Measurements from ENCODE around the gene TLX1.

The TLX1 gene

DNA sequence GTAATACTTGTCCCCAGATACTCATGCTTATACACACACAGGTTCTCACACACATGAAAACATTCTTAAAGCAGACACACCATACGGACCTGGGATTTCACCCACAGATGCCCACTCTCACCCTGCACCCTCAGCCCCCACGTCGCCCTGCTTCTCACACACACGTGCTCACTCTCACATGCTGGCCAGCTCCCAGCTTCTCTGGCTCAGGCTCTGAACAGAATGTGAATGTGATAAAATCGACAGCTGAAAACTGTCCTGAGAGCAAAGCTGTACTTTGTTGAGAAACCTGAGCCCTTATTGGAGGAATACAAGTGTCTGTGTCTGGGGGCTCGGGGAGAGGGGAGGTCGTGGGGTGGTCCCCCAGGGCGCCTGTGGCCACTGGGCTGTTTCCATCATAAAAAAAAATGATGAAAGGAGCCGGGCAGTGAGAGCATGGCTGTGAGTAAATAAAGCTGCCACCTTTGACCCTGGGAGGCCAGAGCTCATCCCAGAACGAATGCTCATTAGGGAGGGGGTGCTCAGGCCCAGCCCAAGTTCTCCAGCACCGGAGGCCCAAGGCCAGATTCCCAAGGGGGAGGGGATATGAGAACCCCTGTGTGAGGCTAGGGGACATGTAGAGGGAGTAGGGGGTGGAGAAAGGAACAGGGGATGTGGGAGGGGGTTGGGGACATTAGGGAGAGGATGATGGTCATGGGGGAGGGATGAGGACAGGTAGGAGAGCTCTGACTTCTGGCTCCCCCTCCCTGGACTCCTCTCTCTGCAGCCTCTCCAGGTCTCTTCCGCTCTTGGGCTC is 18.1 kb upstream of the TLX1 start:
- no peak for DNase-seq

DNA sequence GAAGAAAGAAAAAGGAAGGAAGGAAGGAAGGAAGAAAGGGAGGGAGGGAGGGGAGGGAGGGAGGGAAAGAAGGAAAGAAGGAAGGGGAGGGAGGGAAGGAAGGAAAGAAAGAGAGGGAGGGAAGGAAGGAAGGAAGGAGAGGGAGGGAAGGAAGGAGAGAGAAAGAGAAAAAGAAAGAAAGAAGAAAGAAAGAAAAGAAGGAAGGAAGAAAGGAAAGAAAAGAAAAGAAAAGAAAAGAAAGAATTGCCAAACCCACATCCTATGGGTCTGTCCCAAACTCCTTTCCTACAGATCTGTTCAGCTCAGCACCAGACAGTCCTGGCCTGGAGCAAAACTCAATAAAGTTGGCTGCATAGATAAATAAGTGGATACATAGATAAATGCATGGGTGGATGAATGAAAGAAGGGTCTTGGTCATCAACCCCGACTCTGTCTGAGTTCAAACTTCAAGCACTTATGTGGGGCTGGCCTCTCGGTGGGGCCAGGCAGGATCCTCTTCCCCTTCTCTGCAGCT is 17.2 kb upstream of the TLX1 start:
- DNase-seq, result no peak

DNA sequence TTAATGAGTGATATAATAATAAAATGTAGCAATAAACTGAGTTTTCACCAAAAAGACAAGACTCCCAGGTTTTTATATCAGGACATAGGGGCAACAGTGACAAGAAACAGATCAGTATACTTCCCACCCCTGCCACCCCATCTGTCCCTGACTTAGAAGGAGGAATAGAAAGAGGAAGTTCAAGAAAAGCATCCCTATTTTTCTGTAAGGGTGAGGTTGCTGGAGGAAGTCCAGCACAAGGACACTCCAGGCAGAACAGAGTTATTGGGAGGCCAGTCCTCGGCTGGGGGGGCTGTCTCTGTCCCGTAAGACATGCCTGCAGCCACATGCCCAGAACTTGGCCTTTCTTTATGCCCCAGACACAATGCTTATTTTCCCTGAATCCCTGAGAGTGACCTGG is 16.5 kb upstream of the TLX1 start:
- DNase-seq, result no peak

DNA sequence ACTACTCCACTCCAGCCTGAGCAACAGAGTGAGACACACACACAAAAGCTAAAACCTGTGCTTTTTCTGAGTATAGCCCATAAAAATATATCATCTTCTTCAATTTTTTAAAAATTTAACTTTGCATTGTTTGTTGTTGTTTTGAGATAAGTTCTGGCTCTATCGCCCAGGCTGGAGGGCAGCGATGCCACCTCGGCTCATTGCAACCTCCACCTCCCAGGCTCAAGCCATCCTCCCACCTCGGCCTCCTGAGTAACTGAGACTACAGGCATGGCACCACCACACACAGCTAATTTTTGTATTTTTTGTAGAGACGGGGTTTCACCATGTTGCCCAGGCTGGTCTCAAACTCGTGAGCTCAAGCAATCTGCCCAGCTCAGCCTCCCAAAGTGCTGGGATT is 14.3 kb upstream of the TLX1 start:
- DNase-seq, result no peak

DNA sequence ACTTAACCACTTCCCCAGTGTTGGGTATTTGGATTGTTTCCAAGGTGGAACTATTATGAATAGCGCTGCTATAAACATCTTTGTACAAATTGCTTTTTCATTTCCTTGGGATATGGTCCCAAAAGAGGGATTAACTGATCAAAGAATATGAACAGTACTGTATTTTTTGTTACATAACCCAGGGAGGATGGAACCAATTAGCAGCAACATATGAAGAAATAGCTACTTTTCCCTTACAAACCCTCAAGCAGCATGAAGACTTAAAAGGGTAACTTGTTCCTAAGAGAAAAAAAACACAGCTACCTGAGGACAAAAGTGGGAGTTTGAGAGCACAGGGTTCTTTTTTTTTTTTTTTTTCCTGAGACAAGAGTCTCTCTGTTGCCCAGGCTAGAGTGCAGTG is 13.1 kb upstream of the TLX1 start:
- DNase-seq, result no peak

DNA sequence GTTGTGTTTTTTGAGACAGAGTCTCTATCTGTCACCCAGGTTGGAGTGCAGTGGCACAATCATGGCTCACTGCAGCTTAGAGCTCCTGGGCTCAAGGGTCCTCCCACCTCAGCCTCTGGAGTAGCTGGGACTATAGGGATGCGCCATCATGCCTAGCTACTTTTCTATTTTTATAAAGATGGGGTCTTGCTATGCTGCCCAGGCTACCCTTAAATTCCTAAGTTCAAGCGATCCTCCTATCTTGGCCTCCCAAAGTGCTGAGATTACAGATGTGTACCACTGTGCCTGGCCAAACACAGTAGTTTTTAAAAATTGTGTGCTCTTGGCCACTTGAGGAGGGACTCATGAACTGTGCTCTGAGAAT is 10.6 kb upstream of the TLX1 start:
- no peak for DNase-seq

DNA sequence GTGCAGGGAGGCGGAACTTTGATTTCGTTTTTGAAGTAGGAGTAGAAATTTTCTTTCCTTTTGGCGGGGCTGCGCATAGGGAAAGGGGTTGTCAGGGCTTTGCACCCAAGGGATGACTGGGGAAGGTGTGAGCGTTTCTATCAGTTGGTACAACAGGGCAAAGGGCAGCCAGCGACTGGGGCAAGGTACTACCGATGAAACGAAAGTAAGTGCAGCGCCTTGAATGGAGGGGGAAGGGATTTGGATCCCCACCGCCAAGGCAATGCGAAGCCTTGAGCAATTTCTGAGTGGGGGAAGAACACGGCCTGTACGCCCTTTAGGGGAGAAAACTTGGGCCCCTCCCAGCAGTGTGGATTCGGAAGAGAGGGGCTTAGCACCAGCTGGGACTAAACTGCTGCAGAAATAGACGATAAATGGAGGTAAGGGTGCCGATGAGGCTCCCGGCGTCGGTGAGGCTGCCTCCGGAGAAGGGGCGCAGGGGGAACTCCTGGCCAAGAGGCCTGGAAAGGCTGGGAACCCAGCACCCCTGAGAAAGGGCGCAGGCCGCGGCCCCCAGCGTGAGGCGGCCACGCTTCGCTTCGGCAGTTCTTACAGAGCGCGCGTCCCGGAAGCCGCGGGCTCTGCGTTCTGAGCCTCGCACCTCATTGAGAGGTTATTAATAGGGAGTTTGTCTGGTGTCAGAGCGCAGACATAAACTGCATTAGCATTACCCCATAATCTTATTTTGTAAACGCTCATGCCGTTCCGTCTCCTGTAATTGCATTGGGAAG is 10.0 kb upstream of the TLX1 start:
- DNase-seq, result no peak

DNA sequence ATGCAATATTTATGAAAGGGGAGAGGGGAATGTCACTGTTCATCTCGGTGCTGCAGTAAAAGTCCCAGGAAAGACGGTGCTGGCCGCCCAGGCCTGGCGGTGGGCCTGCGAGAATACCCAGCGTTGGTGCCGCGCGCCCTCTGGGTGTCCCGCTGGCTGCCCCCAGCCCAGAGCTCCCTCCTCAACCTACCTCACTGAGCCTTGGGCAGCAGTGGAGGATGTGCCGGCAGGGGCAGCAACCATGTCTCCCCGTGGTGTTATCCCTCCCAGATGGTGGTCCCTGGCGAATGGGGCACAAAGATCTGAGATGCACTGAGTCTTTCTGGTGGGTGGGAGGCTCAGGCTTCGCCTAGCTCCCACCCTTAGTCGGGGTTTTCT is 9.5 kb upstream of the TLX1 start:
- no peak for DNase-seq

DNA sequence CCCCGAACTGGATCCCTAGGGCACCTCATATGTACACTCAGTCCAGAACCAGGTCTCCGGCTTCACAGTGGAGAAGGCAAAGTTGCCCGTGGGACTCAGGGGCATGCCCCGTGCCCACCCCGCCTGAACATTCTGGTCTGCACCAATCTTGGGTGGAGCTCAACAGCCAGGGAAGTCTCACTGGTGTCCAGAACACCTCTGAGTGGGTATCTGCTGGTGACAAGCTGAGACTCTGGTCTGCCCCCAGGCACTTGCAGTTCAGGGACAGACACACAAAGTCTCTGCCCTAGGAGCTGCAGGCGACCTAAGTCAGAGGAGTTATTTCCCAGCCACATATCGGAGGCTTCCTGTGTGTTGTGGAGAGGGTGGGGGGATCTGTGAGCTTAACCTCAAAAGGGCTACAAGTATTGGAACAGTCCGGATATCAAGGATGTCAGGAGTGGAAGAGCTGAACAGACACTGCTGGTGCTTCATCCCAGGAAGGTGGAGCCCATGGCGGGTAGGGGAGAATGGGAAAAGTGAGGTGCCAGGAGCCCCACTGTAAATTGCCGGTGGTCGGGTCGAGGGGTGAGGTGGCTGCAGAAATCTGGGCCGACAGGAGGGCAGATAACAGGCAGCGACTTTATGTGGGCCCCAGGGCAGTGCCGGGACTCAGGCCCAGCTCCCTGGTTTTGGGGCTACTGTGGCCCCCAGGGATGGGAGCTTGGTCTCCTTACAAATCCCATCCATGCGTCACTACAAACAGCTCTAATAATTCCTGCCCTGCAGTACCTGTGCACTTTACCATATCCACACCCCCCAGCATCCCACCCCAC is 8.6 kb upstream of the TLX1 start:
- DNase-seq, result no peak

DNA sequence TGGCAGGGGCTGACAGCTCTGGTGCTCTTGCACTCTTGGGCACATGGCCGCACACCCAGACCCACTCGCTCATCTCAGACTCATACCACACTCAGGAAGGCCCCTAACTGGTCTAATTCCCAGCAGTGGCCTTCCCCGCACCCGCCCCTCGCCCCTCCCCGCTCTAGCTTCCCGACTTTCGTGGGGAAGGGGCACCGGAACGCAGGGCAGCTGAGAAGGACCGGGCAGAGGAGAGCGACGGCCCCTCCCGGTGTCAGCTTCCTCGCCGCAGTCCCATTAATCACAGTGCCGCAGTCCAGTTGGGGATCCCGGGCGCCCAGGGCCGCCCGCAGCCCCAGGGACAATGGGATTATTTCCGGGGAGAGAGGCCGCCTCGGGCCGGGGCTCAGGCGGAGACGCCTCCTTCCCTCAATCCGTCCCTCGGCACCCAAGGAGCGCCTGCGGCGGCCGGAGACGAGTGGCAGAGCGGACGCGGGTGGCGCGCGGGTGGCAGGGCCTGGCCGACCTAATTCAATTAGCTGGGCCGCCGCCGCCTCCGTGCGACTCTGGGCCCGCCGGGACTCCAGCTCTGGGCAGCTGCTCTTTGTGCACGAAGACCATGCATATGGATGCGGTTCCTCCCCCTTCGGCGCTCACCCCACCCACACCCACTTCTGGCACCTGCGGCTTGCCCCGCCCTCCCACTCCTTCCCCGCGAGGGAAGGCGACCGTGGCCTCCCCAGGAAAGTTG is 7.8 kb upstream of the TLX1 start:
- no peak for DNase-seq

DNA sequence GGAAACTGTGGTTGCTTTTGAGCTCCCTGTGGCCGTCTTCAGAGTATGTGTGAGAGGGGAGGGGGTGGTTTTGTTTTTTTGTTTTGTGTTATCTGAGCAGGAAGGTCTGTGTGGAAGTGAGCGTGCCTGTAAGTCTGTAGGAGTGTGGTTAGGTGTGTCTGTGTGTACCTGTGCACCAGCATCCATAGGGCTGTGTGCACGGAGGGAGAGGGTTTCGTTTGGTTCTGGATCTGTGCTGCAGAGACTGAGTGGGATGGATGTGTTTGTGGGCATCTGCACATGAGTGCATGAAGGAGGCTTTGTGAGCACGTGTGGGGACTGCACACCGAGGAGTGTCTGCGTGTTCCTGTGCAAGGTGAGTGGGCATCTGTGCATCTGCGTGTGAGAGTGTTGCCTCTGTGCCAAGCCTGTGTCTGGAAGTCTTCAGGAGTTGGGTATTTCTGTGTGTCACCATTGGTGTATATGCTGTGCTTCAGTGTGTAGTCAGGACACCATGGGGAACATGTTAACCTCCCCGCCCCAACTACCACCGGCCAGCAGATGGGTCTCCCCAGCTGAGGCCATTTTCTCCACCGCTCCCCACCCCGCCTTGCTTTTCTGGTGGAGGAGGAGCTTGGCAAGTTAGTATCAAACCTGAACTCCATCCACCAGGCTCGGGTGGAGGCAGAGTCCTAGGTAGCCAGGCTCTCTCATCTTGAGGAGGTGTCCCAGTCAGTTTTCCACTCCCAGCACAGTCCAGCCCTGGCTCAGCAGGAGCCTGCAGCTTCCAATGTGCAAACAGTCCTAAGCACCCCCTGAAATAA is 7.1 kb upstream of the TLX1 start:
- no peak for DNase-seq

DNA sequence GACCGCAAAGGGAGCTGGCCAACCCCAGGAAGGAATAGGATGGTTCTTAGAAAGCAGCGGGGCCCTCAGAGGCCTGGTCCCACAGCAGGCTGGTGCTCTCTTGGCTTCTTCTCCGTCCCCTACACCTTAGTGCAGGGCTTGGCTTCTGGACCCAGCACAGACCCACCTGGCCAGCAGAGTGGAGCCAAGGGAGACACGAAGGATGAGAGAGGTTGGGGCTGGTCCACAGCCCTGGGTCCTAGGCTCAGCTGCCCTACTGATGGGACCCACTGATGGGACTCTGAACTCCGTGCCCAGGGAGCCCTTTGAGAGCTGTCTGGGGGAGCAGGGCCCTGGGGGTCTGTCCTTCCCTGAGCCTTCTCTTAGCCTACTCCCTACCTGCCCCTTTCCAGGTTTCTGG is 6.2 kb upstream of the TLX1 start:
- no peak for DNase-seq

DNA sequence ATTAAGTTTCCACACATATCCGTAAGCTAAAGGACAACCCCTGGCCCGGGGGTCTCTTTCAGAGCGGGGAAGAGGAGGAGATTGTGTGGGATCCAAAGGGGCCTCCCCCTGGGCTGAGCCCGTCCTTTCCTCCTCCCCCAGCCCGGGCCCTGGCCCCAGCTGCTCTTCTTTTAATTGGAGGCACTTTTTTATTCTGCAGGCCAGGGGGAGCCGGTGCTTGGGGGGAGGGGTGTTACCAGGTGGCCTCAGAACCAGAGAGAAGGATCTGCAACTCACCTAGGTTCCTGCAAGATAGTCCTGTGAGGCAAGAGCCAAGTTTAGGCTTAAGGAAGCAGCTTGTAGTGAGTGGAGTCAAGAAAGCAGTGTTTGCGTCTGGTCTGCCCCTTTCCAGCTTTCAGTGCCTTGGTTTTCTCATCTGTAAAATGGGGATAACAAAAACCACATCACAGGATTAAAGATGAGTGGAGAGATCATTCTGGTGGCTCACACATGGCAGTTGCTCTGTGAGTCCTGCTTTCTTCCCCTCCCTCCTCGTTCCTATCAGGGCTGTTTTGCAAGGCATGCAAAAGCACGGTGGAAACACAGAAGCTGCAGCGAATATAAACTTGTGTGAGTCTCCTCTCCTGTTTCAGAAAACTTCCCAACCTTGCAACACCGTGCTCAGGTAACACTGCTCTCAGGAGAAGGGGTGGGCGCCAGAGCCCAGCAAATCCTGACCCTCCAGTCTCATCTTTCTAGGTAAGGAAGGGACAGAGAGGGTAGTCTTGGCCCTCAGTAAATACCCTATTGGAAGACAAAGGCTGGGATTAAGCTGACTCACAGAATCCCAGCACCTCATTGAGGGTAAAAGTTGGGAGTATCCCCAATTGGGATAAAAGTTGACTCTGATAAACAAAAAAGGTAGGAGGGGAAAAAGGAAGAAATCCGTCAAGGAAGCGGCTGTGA is 4.1 kb upstream of the TLX1 start:
- no peak for DNase-seq

DNA sequence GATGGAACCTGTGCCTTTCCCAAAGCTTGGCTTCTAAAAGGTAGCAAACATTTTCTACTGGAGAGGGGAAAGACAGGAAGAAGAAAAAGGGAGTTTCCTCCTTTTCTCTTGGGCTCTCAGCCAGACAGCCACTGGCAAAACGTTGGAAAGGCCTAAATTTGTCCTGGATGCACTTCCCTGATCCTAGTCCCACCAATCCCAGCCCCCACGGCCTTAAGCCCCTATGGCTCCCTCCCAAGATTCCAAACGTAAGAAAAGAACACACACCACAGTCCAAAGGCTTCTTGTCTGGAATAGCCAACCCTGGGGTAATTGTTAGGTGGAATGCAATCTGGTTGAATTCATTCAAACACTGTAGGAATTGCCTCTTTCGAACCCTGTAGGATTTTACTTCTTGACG is 959 bp upstream of the TLX1 start:
- DNase-seq, result no peak

DNA sequence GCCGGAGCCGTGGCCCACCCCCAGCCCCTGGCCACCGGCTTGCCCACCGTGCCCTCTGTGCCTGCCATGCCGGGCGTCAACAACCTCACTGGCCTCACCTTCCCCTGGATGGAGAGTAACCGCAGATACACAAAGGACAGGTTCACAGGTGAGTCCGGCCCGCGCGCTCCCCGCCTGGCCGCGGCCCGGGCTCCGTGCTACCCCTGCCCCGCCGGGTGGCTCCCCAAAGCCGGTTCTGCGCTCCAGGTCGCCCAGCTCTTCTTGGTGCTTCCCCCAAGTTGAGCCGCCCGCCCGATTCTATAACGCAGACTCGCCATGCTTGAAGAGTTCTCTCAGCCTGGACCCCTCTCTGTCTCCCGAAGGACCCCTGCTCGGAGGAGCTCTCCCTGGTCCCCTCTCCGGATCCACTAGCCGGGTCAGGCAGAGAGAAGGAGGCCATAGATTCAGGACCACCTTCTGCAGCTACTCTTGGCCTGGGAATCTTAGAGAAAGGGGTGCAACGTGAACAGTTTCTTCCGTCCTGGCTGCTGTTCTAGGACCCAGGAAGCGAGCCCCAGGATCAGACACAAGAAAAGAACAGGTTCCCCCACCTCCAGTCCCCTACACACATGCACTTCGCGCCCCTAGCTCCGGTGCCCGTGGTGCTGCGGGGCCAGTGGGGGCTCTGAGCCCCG is 999 bp downstream of the TLX1 start:
- no peak for DNase-seq

DNA sequence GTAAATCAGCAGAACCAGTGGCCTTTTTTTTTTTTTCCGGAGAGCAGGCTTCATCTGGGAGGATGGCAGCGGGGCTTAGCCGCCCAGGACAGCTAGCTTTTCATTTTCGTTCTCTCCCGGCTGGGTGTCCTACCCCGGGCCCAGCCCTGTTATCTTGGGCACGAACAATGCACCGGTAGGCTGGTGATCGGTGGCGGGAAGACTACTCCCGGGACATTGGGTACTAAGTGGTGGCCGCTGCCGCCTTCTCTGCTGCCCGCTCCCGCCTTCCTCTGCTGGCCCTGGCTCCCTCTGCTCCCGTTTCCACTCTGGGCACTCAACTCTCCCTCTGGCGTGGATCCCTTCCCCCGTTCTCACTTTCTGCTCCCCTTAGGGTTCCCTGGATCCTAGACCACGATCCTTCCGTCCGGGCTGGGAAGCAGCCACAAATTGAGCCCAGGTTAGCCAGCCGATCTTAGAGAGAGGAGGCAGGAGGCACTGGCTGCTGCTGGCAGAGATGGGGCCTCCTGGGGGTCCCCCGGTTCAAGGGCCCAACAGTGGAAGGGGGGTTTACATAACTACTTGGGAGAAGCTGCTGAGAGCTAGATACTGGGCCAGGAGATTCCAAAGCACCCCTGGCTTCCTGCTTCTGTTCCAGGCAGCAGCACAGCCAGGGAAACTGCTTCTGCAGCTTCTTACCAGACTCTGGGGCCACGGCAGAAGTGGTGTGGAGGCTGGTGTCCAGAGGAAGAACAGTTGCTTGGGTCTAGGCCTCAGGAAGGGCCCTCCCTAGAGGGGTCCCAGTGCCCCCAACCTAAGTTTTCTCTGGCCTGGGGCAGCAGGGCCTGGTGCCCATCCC is 1.8 kb downstream of the TLX1 start:
- no peak for DNase-seq

DNA sequence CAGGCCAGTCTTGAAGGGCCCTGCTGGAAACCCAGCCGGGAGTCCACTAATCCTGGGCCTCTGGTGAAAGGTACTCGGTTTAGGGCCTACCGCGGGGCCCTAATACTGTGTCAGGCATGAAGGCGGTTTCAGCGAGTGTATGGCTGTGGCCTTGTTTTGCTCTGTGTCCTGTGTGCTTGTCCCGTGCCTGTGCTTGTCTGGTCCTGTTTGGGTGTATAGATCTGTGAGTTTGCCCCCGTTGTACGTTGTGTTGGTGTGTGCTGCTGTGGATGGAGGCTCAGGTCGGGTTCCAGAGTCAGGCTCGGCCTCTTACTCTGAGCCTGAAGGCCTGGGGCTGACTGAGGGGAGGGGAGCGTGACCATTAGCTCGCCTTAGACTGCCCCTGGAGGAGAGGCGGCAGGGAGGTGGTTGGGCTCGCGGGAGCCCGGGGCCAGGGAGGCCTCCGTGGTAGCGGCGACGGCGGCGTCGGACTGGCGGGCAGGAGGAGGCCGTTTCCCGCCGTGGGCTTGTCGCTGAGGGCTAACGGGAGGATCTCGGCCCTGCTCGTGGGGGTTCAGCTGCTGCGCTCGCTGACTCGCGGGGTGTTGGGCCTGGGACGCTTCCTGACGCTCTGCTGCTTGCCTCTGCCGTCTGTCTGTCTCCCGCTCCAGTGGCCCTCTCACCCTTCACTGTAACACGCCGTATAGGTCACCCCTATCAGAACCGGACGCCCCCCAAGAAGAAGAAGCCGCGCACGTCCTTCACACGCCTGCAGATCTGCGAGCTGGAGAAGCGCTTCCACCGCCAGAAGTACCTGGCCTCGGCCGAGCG is 2.6 kb downstream of the TLX1 start:
- DNase-seq, result no peak

All from DMS79 (cell line).